ENCODE measurements around the gene C12orf43.

The C12orf43 gene

GRCh38 chr12:121001060-121001459 lies 15.2 kb downstream of the C12orf43 start:
- Histone ChIP-seq H2AFZ (ENCODE audit: low read depth, low read length) (no peak overlapping the region), H3K4me1 (ENCODE audit: insufficient read depth, low read length) (no peaks in the 10 kb centered on the region), H3K4me3 (ENCODE audit: low read length) (no peak overlapping the region), H3K36me3 (ENCODE audit: insufficient read depth, low read length) (peaks cover 35% of the 10 kb centered on the region), H3K27me3 (ENCODE audit: insufficient read depth, low read length) (no peaks in the 10 kb centered on the region), H3K9me3 (ENCODE audit: low read length) (no peaks in the 10 kb centered on the region)

- Histone ChIP-seq H3K36me3 (ENCODE audit: insufficient read depth, low read length) (peaks cover 31% of the 10 kb centered on the region), H3K9me3 (ENCODE audit: low read length) (no peaks in the 10 kb centered on the region)
Measured at GRCh38 chr12:121000530-121000929, 15.8 kb downstream of the C12orf43 start.

DNA sequence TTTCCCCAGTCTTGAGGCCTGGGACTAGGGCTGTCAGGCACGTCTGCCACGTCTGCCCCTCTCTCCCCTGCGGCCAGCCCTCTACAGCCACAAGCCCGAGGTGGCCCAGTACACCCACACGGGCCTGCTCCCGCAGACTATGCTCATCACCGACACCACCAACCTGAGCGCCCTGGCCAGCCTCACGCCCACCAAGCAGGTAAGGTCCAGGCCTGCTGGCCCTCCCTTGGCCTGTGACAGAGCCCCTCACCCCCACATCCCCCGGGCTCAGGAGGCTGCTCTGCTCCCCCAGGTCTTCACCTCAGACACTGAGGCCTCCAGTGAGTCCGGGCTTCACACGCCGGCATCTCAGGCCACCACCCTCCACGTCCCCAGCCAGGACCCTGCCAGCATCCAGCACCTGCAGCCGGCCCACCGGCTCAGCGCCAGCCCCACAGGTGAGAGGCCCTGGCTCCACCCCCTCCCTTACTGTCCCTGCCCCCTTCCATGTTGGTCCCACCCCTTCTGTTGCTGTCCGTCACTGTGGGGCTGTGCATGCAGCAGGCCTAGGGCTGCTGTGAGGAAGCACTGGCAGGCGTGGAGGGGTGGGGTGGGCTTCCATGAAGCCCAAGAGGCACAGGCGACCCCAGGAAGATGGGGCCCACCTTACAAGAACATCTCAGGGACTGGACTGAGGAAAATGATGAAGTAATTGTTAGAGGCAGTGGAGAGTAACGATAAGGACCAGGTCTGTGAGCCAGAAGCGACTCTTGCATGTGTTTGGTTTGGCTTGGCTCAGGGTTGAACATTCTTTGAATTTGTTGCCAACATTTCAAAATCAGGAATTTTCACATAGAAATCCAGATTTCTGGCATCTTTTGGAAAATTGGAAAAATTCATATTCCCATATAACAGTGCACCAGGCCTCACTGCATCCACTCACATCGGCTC lies 16.8 kb downstream of the C12orf43 start:
- Histone ChIP-seq H3K4me3 (ENCODE audit: low read length) (no peak overlapping the region), H3K36me3 (ENCODE audit: insufficient read depth, low read length) (peaks cover 25% of the 10 kb centered on the region), H3K4me1 (ENCODE audit: insufficient read depth, low read length) (no peaks in the 10 kb centered on the region), H3K27me3 (ENCODE audit: insufficient read depth, low read length) (no peaks in the 10 kb centered on the region), H3K9me3 (ENCODE audit: low read length) (no peaks in the 10 kb centered on the region), H2AFZ (ENCODE audit: low read depth, low read length) (no peak overlapping the region)

More at GRCh38 chr12:121000530-121000929, 15.8 kb downstream of the C12orf43 start:
- Histone ChIP-seq H3K4me1 (ENCODE audit: insufficient read depth, low read length) (no peaks in the 10 kb centered on the region), H2AFZ (ENCODE audit: low read depth, low read length) (no peak overlapping the region), H3K4me3 (ENCODE audit: low read length) (no peak overlapping the region), H3K27me3 (ENCODE audit: insufficient read depth, low read length) (no peaks in the 10 kb centered on the region)

GRCh38 chr12:120998435-120998834 lies 17.9 kb downstream of the C12orf43 start:
- no peak overlapping the region for H3K4me3 ChIP-seq (ENCODE audit: low read length)
- no peaks in the 10 kb centered on the region for H3K9me3 ChIP-seq (ENCODE audit: low read length)
- H3K4me1 ChIP-seq (ENCODE audit: insufficient read depth, low read length): no peaks in the 10 kb centered on the region
- H2AFZ ChIP-seq (ENCODE audit: low read depth, low read length): no peak overlapping the region
- no peaks in the 10 kb centered on the region for H3K27me3 ChIP-seq (ENCODE audit: insufficient read depth, low read length)
- H3K36me3 ChIP-seq (ENCODE audit: insufficient read depth, low read length): peaks cover 15% of the 10 kb centered on the region

GRCh38 chr12:120997448-120997847 lies 18.8 kb downstream of the C12orf43 start:
- H3K27me3 ChIP-seq (ENCODE audit: insufficient read depth, low read length): no peaks in the 10 kb centered on the region
- no peaks in the 10 kb centered on the region for H3K4me1 ChIP-seq (ENCODE audit: insufficient read depth, low read length)
- H2AFZ ChIP-seq (ENCODE audit: low read depth, low read length): no peak overlapping the region
- no peaks in the 10 kb centered on the region for H3K9me3 ChIP-seq (ENCODE audit: low read length)
- H3K4me3 ChIP-seq (ENCODE audit: low read length): no peak overlapping the region
- peaks cover 7% of the 10 kb centered on the region for H3K36me3 ChIP-seq (ENCODE audit: insufficient read depth, low read length)

DNA sequence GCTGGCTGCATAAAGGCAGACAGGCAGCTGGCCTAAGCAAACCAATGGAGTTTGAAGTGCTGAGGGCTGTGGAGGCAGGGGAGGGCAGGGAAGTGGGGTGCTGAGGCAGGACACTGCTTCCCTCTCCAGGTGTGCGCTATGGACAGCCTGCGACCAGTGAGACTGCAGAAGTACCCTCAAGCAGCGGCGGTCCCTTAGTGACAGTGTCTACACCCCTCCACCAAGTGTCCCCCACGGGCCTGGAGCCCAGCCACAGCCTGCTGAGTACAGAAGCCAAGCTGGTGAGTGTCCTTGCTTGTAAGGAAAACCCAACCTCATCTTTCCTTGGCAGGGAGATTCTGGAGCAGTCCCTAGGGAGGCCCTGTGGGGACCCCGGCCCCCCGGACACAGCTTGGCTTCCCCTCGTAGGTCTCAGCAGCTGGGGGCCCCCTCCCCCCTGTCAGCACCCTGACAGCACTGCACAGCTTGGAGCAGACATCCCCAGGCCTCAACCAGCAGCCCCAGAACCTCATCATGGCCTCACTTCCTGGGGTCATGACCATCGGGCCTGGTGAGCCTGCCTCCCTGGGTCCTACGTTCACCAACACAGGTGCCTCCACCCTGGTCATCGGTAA lies 20.0 kb downstream of the C12orf43 start:
- no peaks in the 10 kb centered on the region for H3K4me1 ChIP-seq (ENCODE audit: insufficient read depth, low read length)
- H3K9me3 ChIP-seq (ENCODE audit: low read length): no peaks in the 10 kb centered on the region
- H2AFZ ChIP-seq (ENCODE audit: low read depth, low read length): no peak overlapping the region
- H3K36me3 ChIP-seq (ENCODE audit: insufficient read depth, low read length): no peaks in the 10 kb centered on the region
- no peaks in the 10 kb centered on the region for H3K27me3 ChIP-seq (ENCODE audit: insufficient read depth, low read length)
- no peak overlapping the region for H3K4me3 ChIP-seq (ENCODE audit: low read length)

- H3K9me3 ChIP-seq (ENCODE audit: low read length): no peaks in the 10 kb centered on the region
- H3K4me1 ChIP-seq (ENCODE audit: insufficient read depth, low read length): no peaks in the 10 kb centered on the region
- no peak overlapping the region for H2AFZ ChIP-seq (ENCODE audit: low read depth, low read length)
- no peaks in the 10 kb centered on the region for H3K27me3 ChIP-seq (ENCODE audit: insufficient read depth, low read length)
- no peaks in the 10 kb centered on the region for H3K36me3 ChIP-seq (ENCODE audit: insufficient read depth, low read length)
- no peak overlapping the region for H3K4me3 ChIP-seq (ENCODE audit: low read length)
Measured at GRCh38 chr12:120994589-120995337, 21.5 kb downstream of the C12orf43 start.

DNA sequence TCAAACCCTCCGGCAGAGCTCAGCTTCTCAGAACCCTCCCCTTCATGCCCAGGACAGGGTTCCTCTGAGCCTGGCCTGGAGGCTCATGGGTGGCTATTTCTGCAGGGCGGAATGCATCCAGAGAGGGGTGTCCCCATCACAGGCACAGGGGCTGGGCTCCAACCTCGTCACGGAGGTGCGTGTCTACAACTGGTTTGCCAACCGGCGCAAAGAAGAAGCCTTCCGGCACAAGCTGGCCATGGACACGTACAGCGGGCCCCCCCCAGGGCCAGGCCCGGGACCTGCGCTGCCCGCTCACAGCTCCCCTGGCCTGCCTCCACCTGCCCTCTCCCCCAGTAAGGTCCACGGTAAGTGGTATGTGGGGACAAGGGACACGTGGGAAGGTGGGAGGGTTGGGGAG lies 22.2 kb downstream of the C12orf43 start:
- Histone ChIP-seq H3K4me3 (ENCODE audit: low read length) (no peak overlapping the region), H2AFZ (ENCODE audit: low read depth, low read length) (no peak overlapping the region), H3K9me3 (ENCODE audit: low read length) (no peaks in the 10 kb centered on the region), H3K36me3 (ENCODE audit: insufficient read depth, low read length) (no peaks in the 10 kb centered on the region), H3K4me1 (ENCODE audit: insufficient read depth, low read length) (no peaks in the 10 kb centered on the region), H3K27me3 (ENCODE audit: insufficient read depth, low read length) (no peaks in the 10 kb centered on the region)

DNA sequence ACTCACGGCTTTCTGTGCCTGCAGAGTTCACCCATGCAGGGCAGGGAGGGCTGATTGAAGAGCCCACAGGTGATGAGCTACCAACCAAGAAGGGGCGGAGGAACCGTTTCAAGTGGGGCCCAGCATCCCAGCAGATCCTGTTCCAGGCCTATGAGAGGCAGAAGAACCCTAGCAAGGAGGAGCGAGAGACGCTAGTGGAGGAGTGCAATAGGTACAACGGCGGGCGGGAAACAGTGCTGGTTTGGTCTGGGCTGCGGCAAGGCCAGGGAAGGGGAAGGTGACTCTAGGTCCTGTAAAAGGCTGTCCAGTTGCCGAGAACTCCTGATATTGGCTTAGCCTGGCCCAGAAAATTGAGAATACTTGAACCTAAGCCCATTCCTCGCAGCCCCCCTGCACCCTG lies 22.8 kb downstream of the C12orf43 start:
- H3K9me3 ChIP-seq (ENCODE audit: low read length): peaks cover 4% of the 10 kb centered on the region
- H3K4me1 ChIP-seq (ENCODE audit: insufficient read depth, low read length): no peaks in the 10 kb centered on the region
- no peaks in the 10 kb centered on the region for H3K36me3 ChIP-seq (ENCODE audit: insufficient read depth, low read length)
- no peak overlapping the region for H3K4me3 ChIP-seq (ENCODE audit: low read length)
- no peaks in the 10 kb centered on the region for H3K27me3 ChIP-seq (ENCODE audit: insufficient read depth, low read length)
- H2AFZ ChIP-seq (ENCODE audit: low read depth, low read length): no peak overlapping the region

GRCh38 chr12:120992989-120993388 lies 23.3 kb downstream of the C12orf43 start:
- no peaks in the 10 kb centered on the region for H3K4me1 ChIP-seq (ENCODE audit: insufficient read depth, low read length)
- no peaks in the 10 kb centered on the region for H3K27me3 ChIP-seq (ENCODE audit: insufficient read depth, low read length)
- no peak overlapping the region for H2AFZ ChIP-seq (ENCODE audit: low read depth, low read length)

DNA sequence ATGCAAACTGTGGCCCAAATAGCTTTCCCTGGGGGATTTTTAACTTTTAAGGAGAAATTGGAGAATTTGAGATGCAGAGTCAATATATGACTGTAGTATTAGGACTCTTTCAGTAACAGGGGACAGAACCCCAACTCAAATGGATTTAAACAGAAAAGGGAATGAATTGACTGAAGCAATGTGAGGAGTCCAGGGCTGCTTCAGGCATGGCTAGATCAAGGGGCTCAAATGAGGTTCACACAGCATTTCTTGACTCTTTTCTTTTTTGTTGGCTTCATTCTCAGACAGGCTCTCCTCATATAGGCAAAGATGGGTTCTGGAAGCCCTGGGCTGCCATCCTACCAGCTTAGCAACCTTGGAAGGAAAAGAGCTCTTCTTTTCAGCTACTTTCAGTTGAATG lies 24.3 kb downstream of the C12orf43 start:
- Histone ChIP-seq H3K4me3 (ENCODE audit: low read length) (no peak overlapping the region), H3K36me3 (ENCODE audit: insufficient read depth, low read length) (no peaks in the 10 kb centered on the region), H2AFZ (ENCODE audit: low read depth, low read length) (no peak overlapping the region), H3K9me3 (ENCODE audit: low read length) (peaks cover 7% of the 10 kb centered on the region), H3K27me3 (ENCODE audit: insufficient read depth, low read length) (no peaks in the 10 kb centered on the region), H3K4me1 (ENCODE audit: insufficient read depth, low read length) (no peaks in the 10 kb centered on the region)

More at GRCh38 chr12:120992989-120993388, 23.3 kb downstream of the C12orf43 start:
- no peak overlapping the region for H3K4me3 ChIP-seq (ENCODE audit: low read length)
- H3K9me3 ChIP-seq (ENCODE audit: low read length): peaks cover 7% of the 10 kb centered on the region
- no peaks in the 10 kb centered on the region for H3K36me3 ChIP-seq (ENCODE audit: insufficient read depth, low read length)

GRCh38 chr12:120990487-120991055 lies 25.7 kb downstream of the C12orf43 start:
- Histone ChIP-seq H3K4me1 (ENCODE audit: insufficient read depth, low read length) (no peaks in the 10 kb centered on the region), H2AFZ (ENCODE audit: low read depth, low read length) (no peak overlapping the region), H3K27me3 (ENCODE audit: insufficient read depth, low read length) (no peaks in the 10 kb centered on the region), H3K4me3 (ENCODE audit: low read length) (no peak overlapping the region), H3K36me3 (ENCODE audit: insufficient read depth, low read length) (no peaks in the 10 kb centered on the region), H3K9me3 (ENCODE audit: low read length) (peaks cover 7% of the 10 kb centered on the region)

GRCh38 chr12:120989687-120990086 lies 26.6 kb downstream of the C12orf43 start:
- Histone ChIP-seq H3K27me3 (ENCODE audit: insufficient read depth, low read length) (no peaks in the 10 kb centered on the region), H3K4me1 (ENCODE audit: insufficient read depth, low read length) (no peaks in the 10 kb centered on the region), H3K4me3 (ENCODE audit: low read length) (no peak overlapping the region), H3K9me3 (ENCODE audit: low read length) (peaks cover 7% of the 10 kb centered on the region), H3K36me3 (ENCODE audit: insufficient read depth, low read length) (no peaks in the 10 kb centered on the region), H2AFZ (ENCODE audit: low read depth, low read length) (no peak overlapping the region)
